Fibroblast of skin of scalp (primary cell): ENCODE measurements around the gene SNAP25.
A peak's percentile ranks its signal among the peaks of the same experiment; 100 is the strongest.

Source experiments
- DNase-seq: peaks from one replicate; pipeline ENCODE4 v3.0.0-alpha.2; 2013

Gene SNAP25

GRCh38 chr20:10216146-10216791 is 2.4 kb upstream of the SNAP25 start:
- DNase-seq: no peak

DNA sequence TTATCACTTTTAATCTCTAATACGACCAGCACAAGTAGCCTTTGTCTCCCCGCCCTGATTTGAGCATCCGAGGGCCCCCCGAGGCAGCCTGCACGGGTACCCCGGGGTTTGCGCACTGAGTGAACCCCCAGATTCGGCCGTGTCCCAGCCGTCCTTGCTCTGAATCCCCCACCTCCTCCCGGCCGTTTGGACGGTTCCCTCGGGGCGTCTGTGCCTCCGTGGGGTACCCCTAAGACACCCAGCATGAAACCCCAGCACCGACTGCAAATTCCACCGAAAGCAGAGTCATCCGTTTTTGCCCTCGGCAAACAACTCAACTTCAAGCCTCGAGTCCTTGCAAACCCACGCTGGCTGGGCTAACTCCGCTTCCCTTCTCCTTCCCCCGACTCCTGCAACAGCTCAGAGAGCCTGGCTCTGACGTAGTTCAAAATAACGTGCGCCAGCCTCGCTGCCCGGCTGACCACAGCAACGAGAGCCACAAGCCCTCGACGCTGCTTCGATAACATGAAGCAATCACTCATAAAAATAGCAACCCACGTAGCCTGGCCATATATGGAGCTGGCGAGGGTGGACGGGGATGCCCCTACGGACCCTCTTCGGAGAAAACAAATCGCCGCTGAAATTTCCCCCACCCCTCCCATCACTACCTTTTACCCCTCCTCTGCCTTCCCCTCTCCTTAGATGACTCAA is 764 bp upstream of the SNAP25 start:
- DNase-seq: peak; percentile 65

DNA sequence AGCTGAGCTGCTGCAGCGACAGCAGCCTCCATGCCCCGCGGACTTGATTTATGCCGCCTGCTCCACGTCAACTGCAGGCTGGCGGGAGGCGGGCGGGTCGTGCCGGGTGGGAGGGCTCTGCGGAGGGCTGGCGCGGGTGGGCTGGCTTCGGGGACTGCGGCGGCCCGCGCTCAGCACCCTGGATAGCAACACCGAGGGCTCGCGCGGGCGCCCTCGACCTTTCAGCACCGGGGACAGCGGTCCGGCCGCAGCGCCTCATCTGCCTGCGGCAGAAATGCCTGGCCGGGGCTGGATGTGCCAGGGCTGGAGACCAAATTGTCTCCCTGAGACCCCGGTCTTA is 792 bp downstream of the SNAP25 start:
- peak; percentile 71 for DNase-seq

DNA sequence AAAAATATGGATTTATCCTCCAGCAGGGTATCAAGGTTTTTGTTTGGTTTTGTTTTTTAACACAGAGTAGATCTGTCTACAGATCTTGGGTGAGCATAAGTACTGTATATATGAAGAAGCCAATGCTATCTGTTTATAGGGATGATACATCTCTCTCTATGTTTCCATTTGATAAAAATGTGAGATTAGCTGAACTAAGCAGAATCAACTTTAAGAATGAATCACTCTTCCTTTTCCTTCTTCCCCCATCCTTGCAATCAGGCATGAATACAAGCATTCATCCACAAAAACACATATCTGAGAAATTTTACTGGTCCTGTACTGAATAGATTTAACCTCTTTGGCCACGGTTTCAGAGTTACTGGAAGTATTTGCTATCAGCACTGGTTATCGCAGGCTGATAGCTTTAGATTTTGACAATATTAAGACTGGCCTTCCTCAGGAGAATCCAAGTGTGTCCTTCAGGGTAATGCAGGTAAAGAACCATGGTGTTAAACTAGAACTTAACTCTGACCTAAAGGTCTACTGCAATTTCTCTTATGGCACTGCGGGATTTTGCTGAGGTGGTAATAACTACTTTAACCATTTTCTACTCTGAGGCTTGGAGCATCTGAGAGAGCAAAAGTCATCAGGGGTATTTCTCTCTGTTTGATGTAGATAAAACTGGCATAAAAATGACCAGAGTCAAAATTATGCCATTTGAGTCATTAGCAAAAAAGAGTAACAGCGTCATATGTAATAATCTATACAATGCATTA is 1.5 kb downstream of the SNAP25 start:
- DNase-seq: no peak

- DNase-seq: no peak
These were observed 2.4 kb downstream of the SNAP25 start for GRCh38 chr20:10221021-10221420.

- DNase-seq: no peak
These were observed 6.9 kb downstream of the SNAP25 start for GRCh38 chr20:10225439-10226060.

GRCh38 chr20:10228330-10228729 is 9.7 kb downstream of the SNAP25 start:
- no peak for DNase-seq

DNA sequence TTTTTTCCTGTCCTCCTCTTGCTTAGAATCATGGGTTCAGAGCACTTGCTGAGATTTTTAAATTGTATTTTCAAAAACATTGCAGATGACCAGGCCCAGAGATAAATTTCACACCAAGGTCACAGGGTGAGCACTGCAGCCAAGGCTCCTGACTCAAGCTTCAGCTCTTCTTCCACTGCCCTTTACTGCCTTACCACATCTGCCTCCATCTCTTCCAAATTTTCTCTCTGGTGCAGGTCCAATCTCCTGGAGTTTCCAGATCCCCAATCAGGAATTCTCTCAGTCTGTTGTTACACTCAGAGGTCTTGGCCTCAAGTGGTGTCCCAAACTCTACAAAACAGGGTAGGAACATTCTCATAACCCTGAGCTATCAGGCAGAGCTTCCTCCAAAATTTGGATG is 12.7 kb downstream of the SNAP25 start:
- no peak for DNase-seq

GRCh38 chr20:10236540-10237533 is 18.2 kb downstream of the SNAP25 start:
- DNase-seq: no peak

DNA sequence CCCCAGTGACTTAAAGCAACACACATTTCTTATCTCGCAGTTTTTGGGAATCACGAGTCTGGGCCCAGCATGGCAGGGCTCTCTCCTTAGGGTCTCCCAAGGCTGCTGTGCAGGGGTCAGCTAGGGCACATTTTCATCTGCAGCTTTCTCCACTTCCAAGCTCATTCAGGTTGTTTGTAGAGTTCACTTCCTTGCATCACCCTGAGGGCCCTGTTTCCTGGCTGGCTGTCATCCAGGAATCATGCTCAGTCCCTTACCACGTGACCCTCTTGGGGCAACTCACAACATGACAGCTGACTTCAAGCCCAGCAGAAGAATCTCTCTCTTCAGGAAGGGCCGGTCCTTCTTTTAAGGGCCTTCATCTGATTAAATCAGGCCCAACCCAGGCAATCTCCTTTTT is 21.3 kb downstream of the SNAP25 start:
- DNase-seq: no peak

- no peak for DNase-seq
These were observed 22.0 kb downstream of the SNAP25 start for GRCh38 chr20:10240655-10241054.

DNA sequence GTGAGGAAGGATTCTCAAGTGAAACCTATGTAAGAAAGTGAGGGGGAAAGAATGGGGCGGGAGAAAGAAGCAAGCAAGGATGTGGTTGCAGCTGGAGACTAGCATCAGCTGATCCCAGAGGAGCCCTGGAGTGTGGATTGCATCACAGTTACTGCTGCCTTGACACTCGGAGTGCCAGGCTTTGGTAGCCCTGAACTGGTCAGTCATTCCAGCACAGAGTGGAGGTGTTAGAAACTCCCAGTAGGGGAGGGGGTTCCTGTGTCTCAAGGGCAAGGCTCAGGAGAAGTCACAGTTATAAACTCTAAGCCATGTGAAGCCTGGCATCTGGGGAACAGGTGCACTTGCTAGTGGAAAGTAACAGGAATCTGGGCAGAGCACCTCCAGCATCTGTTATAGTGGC is 23.5 kb downstream of the SNAP25 start:
- DNase-seq: no peak

DNA sequence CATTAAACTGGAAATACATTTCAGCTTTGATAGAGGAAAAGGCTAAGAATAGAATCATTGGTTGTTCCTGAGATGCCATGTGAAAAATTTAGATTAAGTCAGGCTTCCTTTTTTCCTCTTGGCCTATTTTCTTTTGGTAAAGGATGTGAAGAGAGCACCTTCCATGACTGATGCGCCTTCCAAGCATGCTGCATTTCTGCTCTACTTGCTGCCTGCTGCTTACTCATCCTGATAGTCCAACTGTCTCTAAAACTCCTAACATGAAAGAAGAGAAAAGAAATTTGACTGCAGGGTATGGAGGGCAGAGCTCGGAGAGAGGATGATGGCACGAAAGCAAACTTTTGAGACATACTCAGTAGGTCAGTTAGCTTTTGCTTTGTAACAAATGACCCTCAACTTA is 28.8 kb downstream of the SNAP25 start:
- no peak for DNase-seq

DNA sequence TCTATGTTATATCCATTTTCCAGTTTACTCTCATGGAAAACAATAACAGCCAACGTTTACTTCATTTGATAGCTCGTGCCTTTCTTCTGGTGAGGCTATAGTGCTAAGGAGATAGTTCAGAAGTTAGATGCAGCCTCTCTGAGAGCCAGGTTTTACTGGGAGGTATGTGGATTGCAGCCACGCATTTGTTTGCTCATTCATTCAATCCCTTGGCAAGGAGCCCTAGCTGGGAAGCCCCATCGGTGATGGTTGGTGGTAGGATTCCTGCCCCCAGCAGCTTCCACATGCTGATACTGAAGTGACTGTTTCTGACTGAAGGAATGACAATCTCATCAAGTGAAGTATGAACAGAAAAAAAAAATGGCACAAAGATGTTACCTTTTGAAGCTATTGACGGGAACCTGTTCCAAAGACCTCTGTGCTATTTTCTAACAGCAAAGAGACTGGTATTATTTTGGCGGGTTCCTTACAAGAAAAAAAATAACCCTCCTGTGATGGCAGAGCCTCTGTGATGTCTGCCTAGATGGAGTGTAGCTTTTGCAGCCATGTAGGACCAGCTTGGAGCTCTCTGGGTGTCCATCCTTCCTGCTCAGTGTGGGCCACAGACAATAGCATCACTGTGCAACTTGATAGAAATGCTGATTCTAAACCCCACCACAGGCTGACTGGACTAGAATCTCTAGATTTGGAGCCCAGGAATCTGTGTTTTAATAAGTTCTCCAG is 30.6 kb downstream of the SNAP25 start:
- peak; percentile 15 for DNase-seq

- no peak for DNase-seq
These were observed 31.2 kb downstream of the SNAP25 start for GRCh38 chr20:10249822-10250221.

DNA sequence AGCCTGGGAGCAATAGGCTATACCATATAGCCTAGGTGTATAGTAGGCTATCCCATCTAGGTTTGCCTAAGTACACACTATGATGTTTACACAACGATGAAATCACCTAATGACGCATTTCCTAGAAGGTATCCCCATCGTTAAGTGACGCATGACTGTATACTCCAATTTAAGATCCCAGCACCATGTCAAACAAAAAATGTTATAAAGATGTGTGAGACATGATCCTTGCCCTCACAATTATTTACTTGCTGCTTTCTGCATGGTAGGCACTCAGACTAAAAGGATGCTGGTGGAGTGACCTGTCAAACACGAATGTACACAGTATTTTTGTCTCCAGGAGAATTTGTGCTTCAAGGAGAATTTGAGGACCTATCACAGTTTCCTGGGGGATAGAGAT is 32.3 kb downstream of the SNAP25 start:
- DNase-seq: no peak

DNA sequence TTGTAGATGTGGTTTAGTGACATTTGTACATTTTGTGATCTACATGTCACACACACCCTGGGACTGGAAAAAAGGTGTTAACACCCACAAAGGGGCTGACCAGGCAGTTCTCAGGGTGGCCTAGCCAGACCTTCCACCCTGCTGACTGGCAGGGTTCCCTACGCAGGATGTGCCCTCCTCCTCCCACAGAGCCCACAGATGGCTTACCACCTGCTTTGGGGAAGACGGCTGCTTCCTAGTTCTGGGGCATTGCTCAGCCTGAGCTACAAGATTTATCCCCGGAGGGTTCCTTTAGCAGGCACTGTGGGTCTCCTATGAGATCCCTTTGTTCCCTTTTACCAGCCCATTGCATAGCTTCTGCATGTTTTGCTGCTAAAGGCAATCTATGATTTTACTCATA is 35.1 kb downstream of the SNAP25 start:
- DNase-seq: no peak

DNA sequence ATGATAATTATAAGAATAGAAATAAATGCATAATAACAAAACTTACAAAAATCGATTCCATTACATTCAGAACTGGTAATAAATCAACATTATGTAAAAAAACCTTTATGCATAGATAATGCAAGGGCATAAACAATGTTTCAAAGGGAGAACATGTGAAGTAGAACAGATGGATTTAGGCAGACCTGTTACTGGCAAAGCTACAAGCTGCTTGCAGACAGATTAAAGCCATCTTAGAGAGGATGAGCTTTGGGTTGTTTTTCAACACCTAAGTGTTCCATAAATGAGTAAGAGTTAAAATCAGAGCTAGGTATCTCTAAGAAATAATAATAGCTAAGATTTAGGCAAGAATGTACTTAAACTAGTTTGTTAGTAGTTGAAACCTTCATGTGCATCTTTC is 37.2 kb downstream of the SNAP25 start:
- no peak for DNase-seq

- DNase-seq: no peak
These were observed 40.5 kb downstream of the SNAP25 start for GRCh38 chr20:10259166-10259565.

- DNase-seq: no peak
These were observed 41.7 kb downstream of the SNAP25 start for GRCh38 chr20:10260316-10260715.

- DNase-seq: no peak
These were observed 43.1 kb downstream of the SNAP25 start for GRCh38 chr20:10261702-10262101.
